Skin epidermis (tissue), 12 donors: ENCODE measurements around the gene LIPI.
"Not testable (repeated sequence)": the region's sequence is repeated elsewhere in the genome, so short reads cannot be mapped to it uniquely, and the experiment has no call there.

Source experiments
- H3K27ac ChIP-seq, 21 experiments: fragments of 200-600 bp; sonication (generic) in 11 of 21; one replicate each; pipeline ENCODE4 v1.5.0; 2020; ENCODE audit warnings: mild to moderate bottlenecking in 3 of 21, inconsistent platforms in 2 of 21, moderate library complexity in 2 of 21
- H3K4me3 ChIP-seq, 7 experiments: fragments of 200-600 bp; sonication (generic) in 2 of 7; one replicate each; pipeline ENCODE4 v1.5.0; 2020; ENCODE audit warnings: inconsistent platforms in 2 of 7, mild to moderate bottlenecking in 2 of 7, moderate library complexity in 1 of 7

The LIPI gene

DNA sequence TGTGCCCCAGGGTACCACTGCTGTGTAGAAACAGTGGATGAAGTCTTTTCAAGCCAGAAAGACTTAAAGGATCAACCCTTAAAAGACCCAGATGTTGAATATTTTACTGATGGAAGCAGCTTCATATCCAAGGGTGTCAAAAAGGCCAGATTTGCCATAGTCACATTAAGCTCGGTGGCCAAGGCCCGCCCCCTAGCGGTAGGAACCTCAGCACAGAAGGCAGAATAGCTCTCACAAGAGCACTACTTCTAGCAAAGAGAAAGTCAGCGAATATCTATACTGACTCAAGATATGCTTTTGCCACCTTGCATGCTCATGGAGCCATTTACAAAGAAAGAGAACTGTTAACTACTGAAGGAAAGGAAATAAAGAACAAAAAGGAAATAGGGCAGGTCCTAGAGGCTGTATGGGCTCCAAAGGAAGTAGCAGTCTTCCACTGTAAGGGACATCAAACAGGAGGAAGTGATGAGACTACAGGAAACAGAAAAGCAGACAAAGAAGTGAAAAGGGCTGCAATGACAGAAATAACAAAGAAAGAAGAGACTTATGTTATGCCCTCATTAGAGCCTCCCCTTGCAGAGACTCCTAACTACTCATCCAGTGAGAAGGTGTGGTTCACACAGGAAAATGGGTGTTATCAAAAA lies 90.5 kb downstream of the LIPI start:
- no peak overlapping the region for H3K4me3 ChIP-seq
- no peak overlapping the region for H3K27ac ChIP-seq

- Histone ChIP-seq H3K4me3 (no peak overlapping the region), H3K27ac (no peak overlapping the region)
Measured at GRCh38 chr21:14119038-14119437, 91.7 kb downstream of the LIPI start.

DNA sequence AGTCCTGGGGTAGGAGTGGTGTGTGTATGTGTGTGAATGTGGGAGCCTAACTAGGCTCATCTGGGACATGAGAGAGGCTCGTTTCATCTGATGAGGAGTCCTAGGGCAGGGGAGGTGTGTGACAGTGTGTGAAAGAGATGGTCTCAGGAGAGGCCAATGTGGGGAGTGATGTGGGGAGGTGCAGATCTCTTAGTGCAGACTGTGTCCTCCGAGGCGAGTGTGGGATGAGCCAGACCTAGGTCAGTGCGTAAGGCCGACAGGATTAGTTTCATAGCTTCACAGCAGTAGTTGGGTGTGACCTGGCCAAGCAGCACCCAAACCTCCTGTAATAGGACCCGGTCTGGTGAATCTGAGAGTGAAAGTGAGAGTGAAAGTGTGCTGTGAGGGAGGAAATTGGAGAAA lies 94.7 kb downstream of the LIPI start:
- no peak overlapping the region for H3K27ac ChIP-seq
- H3K4me3 ChIP-seq = no peak overlapping the region

DNA sequence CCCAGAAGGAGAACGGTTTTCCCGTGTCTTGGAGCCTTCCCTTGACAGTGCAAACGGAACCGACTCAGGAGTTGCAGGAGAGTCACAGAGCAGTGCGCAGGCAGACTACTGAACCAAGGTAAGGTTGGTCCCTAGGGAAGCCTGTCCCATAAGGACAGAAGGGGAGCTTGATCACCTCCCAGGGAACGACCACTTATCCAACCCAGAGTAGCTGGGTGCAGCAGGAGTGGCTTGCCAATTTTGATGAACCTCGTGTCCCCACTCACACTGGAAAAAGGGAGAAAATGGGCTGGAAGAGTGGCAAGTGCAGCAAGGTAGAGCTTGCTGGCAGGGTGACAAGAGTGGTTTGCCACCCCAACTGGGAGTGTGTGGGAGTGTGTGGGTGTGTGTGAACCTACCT lies 95.1 kb downstream of the LIPI start:
- no peak overlapping the region for H3K4me3 ChIP-seq

GRCh38 chr21:14114251-14114650 lies 96.5 kb downstream of the LIPI start:
- H3K27ac ChIP-seq = no peak overlapping the region
- H3K4me3 ChIP-seq = no peak overlapping the region

More for the DNA sequence above, 95.1 kb downstream of the LIPI start:
- H3K27ac ChIP-seq = no peak overlapping the region

DNA sequence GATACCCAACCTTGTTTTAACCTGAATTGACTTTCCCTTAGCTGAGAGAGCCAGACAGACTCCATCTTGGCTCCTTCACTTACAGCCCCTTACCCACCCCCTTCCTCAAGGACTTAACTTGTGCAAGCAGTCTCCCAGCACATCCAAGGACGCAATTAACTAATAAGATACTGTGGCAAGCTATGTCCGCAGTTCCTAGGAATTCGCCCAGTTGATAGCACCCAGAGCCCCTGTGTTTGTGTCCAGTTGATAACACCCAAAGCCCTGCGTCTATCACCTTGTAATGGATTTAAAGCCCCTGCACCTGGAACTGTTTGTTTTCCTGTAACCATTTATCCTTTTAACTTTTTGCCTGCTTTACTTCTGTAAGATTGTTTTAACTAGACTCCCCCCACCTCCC lies 106.2 kb downstream of the LIPI start:
- not testable (repeated sequence) for H3K4me3 ChIP-seq, H3K27ac ChIP-seq

DNA sequence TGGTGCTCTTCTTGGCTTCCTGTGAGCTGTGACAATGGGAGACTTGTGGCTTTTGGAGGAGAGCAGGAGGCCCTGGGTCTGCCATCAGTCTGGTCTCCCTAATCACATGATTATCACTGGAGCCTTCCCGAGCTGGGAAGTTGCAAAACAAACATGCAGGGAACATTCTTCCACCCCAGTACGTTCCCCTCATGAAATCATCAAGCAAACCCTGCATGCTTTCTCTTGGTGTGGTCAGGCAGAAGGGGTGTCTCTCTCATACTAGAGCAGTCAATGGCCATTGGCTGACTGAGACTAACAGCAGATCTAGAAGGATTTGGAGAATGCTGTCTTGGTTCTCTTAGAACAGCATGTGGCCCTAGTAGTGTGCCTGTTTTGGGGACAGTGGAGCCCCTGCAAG lies 111.2 kb downstream of the LIPI start:
- no peak overlapping the region for H3K4me3 ChIP-seq
- H3K27ac ChIP-seq = no peak overlapping the region

DNA sequence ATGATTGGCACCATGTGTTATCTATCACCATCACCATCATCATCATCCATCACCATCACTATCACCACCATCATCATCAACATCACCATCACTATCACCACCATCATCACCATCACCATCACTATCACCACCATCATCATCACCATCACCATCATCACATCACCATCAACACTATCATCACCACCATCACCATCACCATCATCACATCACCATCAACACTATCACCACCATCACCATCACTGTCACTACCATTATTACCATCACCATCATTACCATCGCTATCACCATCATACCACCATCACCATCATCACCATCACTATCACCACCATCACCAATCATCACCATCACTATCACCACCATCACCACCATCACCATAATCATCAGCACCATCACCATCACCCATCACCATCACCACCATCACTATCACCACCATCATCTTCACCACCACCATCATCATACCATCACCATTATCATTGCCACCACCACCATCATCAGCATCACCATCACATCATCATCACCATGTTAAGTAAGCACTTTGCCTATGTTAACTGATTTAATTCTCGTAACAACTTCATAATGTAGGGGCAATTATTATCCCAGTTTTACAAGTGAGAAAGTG lies 112.8 kb downstream of the LIPI start:
- no peak overlapping the region for H3K4me3 ChIP-seq
- H3K27ac ChIP-seq = no peak overlapping the region

- H3K27ac ChIP-seq = no peak overlapping the region
- no peak overlapping the region for H3K4me3 ChIP-seq
Measured at GRCh38 chr21:14096577-14096976, 114.2 kb downstream of the LIPI start.

- Histone ChIP-seq H3K27ac (no peak overlapping the region), H3K4me3 (no peak overlapping the region)
Measured at GRCh38 chr21:14096172-14096571, 114.6 kb downstream of the LIPI start.

DNA sequence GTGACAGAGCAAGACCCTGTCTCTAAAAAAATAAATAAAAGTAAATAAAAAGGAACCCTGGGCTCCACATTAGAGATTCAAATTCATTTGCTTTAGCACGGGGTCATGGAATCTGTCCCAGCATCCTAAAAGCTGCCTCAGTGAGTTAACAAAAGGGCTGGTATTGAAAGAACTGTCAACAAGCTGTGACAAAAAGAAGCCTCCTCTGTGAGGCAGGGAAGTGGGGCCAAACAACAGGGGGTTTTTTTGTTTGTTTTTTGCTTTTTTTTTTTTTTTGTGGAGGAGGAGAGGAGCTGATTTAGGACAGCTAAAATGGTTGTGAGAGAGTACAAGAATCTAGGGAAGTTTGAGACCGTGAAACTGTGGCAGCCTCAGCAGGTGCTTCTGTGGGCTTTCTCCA lies 115.7 kb downstream of the LIPI start:
- no peak overlapping the region for H3K4me3 ChIP-seq
- H3K27ac ChIP-seq = no peak overlapping the region

- no peak overlapping the region for H3K27ac ChIP-seq
Measured at GRCh38 chr21:14092834-14093560, 117.8 kb downstream of the LIPI start.

GRCh38 chr21:14090184-14090583 lies 120.6 kb downstream of the LIPI start:
- not testable (repeated sequence) for H3K27ac ChIP-seq, H3K4me3 ChIP-seq

More at GRCh38 chr21:14092834-14093560, 117.8 kb downstream of the LIPI start:
- H3K4me3 ChIP-seq = no peak overlapping the region

GRCh38 chr21:14088391-14088790 lies 122.4 kb downstream of the LIPI start:
- Histone ChIP-seq H3K27ac (no peak overlapping the region), H3K4me3 (no peak overlapping the region)

DNA sequence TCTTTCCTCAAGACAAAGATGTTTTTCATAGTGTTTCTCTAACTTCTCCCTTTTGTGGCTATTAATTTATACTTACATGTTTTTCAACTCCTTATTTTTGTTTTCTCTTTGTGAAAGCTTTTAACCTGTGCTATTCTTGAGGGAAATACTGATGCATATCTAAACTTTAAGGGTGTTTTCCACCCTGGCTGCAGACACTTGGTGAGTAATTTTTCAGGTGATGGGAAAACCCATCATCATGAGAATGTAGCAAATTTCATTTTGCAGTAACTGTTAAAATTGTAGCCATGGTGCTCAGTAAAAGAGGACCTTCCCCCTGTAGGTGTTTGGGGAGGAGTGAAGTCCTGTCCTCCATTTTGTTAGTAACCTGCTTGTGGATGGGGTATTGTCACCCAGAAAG lies 124.2 kb downstream of the LIPI start:
- no peak overlapping the region for H3K4me3 ChIP-seq
- H3K27ac ChIP-seq = no peak overlapping the region

DNA sequence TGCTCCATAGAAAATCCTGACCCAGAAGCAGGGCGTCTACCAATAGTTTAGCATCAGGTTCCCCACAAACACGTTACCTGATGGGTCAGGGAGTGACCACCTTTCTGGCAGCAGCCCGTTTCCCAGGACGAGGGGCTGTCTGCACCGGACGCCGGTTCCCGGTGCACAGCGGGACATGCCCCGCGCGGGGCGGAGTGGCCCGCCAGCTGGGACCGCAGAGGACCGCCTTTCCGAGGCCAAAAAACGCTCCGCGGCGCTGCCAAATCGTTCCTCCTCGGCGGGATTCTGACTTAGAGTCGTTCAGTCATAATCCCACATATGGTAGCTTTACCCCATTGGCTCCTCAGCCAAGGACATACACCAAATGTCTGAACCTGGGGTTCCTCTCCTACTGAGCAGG lies 126.1 kb downstream of the LIPI start:
- no peak overlapping the region for H3K27ac ChIP-seq
- H3K4me3 ChIP-seq = no peak overlapping the region

- Histone ChIP-seq H3K27ac (no peak overlapping the region), H3K4me3 (no peak overlapping the region)
Measured at GRCh38 chr21:14084068-14084501, 126.7 kb downstream of the LIPI start.

- Histone ChIP-seq H3K27ac (no peak overlapping the region), H3K4me3 (no peak overlapping the region)
Measured at GRCh38 chr21:14080764-14081096, 130.0 kb downstream of the LIPI start.

DNA sequence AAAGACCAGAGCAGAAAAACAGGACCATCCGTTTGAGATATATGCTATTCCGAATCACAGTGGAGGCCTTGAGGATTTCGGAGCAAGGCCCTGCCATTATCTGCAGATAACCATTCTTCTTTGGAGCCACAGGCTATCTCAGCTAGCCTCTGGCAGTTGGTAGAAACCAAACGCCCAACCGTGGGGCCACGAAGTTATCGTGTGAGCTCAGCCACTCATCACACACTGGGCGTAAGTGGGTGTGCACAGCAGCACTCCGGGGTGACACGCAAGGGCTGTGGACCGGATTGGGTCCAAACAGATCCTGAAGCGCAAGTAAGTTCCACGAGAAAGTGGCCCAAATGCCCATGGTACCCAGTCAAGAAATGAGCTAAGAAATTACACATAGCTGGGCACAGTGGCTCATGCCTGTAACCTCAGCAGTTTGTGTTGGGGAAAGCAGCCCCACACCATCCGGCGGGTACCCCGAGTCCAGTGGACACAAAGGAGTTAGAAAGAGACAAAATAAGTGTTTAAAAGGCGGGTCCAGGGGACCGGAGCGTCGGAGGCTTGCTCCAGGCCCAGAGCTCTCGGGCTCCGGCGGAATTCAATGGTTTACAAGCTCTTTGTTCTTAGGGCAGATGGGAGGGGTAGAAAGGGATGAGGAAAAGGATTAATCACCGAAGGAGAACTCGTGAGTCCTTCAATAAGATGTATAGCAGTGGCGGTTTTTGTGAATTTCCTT lies 130.6 kb downstream of the LIPI start:
- Histone ChIP-seq H3K27ac (no peak overlapping the region), H3K4me3 (no peak overlapping the region)

- no peak overlapping the region for H3K4me3 ChIP-seq
- H3K27ac ChIP-seq = no peak overlapping the region
Measured at GRCh38 chr21:14078746-14079375, 131.9 kb downstream of the LIPI start.
